Stimulated activated naive CD8-positive, alpha-beta T cell treated with anti-CD3 and anti-CD28 coated beads, Interleukin-15, amount 100 ng/mL, for 72 hours (primary cell): Measurements from ENCODE around the gene RFTN1.

ENCODE experiments used
- ATAC-seq: fragments of 150-1000 bp; cut with Tn5 transposase; 2 replicates; pipeline ENCODE4 v1.10.0; 2021; ENCODE audit warnings: mild to moderate bottlenecking, moderate library complexity
- DNase-seq, 2 donors: peaks; one replicate each; pipeline ENCODE4 v3.0.0; 2021 to 2022
- H3K27ac Mint-ChIP-seq, 2 donors: one replicate each; pipeline ENCODE4 v1.8.0; 2022; ENCODE audit warnings: mild to moderate bottlenecking in 2 of 2, mixed read lengths in 2 of 2, moderate library complexity in 2 of 2
- H3K27me3 Mint-ChIP-seq: one replicate; pipeline ENCODE4 v1.8.0; 2022; ENCODE audit warnings: mixed read lengths
- H3K4me1 Mint-ChIP-seq: one replicate; pipeline ENCODE4 v1.8.0; 2022; ENCODE audit warnings: mild to moderate bottlenecking, mixed read lengths
- H3K4me3 Mint-ChIP-seq, 2 donors: one replicate each; pipeline ENCODE4 v1.8.0; 2022; ENCODE audit warnings: mild to moderate bottlenecking in 2 of 2, mixed read lengths in 2 of 2, moderate library complexity in 1 of 2
- H3K9me3 Mint-ChIP-seq, 2 donors: one replicate each; pipeline ENCODE4 v1.8.0; 2022; ENCODE audit warnings: mixed read lengths in 2 of 2

RFTN1 gene

GRCh38 chr3:16411441-16411840 lies 102.1 kb downstream of the RFTN1 start:
- Mint-ChIP-seq H3K27me3 (no peaks in the 10 kb centered on the region), H3K4me3 (no peak overlapping the region), H3K9me3 (no peaks in the 10 kb centered on the region), H3K27ac (peak overlapping the region in 1 of 2 donors; percentile 3), H3K4me1 (peaks cover 64% of the 10 kb centered on the region)
- DNase-seq, result no peak
- ATAC-seq, result no peak

DNA sequence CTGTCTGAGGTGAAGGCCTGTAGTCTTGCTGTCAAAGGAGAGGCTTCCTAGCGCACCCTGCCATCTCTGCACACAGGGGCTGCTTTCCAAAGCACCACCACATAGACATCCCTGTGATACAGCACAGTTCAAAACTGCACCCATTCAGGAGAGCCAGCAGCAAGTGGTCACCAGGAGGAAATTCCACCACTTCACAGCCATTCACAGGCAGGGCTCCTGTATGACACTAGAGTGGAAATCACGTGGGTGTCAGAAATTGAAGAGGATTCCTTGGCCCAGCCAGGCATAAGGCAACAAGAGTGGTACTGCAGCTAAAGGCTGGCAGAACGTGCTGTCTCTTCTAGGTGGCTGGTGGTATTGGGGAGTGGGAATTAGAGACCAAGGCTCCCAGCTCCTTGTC lies 102.8 kb downstream of the RFTN1 start:
- no peak for ATAC-seq
- Mint-ChIP-seq H3K4me3 (no peak overlapping the region), H3K27ac (no peak overlapping the region), H3K27me3 (no peaks in the 10 kb centered on the region), H3K9me3 (no peaks in the 10 kb centered on the region), H3K4me1 (peaks cover 62% of the 10 kb centered on the region)
- no peak for DNase-seq

GRCh38 chr3:16409032-16409431 lies 104.5 kb downstream of the RFTN1 start:
- Mint-ChIP-seq H3K9me3 (no peaks in the 10 kb centered on the region), H3K27ac (peak overlapping the region in 1 of 2 donors; percentile 59), H3K27me3 (no peaks in the 10 kb centered on the region), H3K4me3 (no peak overlapping the region), H3K4me1 (peaks cover 52% of the 10 kb centered on the region)
- no peak for ATAC-seq
- DNase-seq, result no peak

GRCh38 chr3:16407366-16407765 lies 106.1 kb downstream of the RFTN1 start:
- H3K27me3 Mint-ChIP-seq, result no peaks in the 10 kb centered on the region
- H3K27ac Mint-ChIP-seq, result no peak overlapping the region
- ATAC-seq, result no peak
- H3K4me3 Mint-ChIP-seq, result no peak overlapping the region
- DNase-seq, result no peak
- no peaks in the 10 kb centered on the region for H3K9me3 Mint-ChIP-seq
- peaks cover 45% of the 10 kb centered on the region for H3K4me1 Mint-ChIP-seq

DNA sequence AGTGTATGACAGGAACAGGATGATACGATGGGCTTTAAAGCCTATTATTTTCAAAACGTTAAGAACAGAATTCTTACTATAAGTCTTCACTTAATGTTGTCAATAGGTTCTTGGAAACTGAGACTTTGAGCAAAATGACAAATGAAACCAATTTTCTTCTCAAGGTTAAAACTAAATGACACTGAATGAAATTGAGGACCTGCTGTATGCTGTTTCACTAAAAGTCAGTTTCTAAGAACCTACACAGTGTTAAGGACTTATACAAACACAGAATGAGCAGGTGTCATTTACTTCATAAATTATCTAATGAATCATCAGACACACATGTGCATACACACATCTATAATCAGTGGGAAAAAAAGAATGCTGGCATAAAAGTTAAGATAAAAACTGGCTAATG lies 106.9 kb downstream of the RFTN1 start:
- H3K27ac Mint-ChIP-seq, result no peak overlapping the region
- ATAC-seq (no peak), DNase-seq (no peak)
- no peaks in the 10 kb centered on the region for H3K9me3 Mint-ChIP-seq
- H3K27me3 Mint-ChIP-seq, result no peaks in the 10 kb centered on the region
- H3K4me1 Mint-ChIP-seq, result peaks cover 45% of the 10 kb centered on the region
- no peak overlapping the region for H3K4me3 Mint-ChIP-seq

GRCh38 chr3:16406166-16406565 lies 107.3 kb downstream of the RFTN1 start:
- no peak overlapping the region for H3K27ac Mint-ChIP-seq

DNA sequence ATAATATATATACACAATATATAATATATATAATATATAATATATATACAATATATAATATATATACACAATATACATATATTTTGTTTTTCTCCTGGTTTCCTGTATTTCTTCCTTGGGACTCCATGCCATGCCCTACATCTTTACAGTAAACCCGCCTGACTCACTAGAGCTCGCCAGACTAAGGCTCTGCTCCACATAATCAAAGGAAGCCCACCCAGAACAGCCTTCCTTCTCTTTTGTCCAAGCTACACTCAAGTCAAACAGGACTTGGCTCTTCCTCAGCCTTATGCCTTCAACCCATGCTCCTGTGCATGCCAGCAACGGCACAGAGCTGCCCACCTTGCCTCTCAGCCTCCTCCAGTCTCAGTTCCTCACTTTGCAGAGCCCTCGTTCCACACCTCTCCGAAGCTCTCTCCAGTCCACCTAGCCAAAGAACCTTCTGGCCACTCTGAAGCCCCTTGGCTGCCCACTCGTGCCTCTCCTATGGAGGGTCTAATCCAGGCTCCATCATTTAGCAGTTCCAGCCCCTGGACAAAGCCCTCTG lies 109.1 kb downstream of the RFTN1 start:
- Mint-ChIP-seq H3K27ac (no peak overlapping the region), H3K27me3 (no peaks in the 10 kb centered on the region), H3K4me1 (peaks cover 56% of the 10 kb centered on the region), H3K4me3 (no peak overlapping the region), H3K9me3 (no peaks in the 10 kb centered on the region)
- DNase-seq, result no peak
- peak; percentile 56 for ATAC-seq

More at GRCh38 chr3:16406166-16406565, 107.3 kb downstream of the RFTN1 start:
- Mint-ChIP-seq H3K27me3 (no peaks in the 10 kb centered on the region), H3K4me3 (no peak overlapping the region), H3K4me1 (peaks cover 45% of the 10 kb centered on the region), H3K9me3 (no peaks in the 10 kb centered on the region)
- ATAC-seq (no peak), DNase-seq (no peak)

DNA sequence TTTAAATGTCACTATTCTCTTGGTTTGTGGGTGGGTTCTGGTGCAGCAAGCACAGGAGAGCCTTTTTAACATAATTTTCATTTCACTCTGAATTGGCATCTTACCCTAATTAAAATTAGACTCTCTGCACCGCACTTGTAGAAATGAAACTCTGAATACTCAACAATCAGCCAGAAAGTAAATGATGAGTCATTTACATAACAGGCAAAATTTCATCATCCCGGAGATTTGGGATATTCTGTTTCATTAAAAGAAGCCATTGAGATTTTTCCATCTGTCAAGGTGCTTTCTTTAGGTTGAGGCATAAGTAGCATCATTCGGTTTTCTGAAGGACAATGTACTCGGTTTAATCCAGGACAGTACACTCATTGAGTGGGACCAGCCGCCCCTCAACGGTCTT lies 111.0 kb downstream of the RFTN1 start:
- no peak overlapping the region for H3K27ac Mint-ChIP-seq
- no peaks in the 10 kb centered on the region for H3K27me3 Mint-ChIP-seq
- DNase-seq, result no peak
- H3K4me1 Mint-ChIP-seq, result peaks cover 49% of the 10 kb centered on the region
- no peaks in the 10 kb centered on the region for H3K9me3 Mint-ChIP-seq
- no peak for ATAC-seq
- no peak overlapping the region for H3K4me3 Mint-ChIP-seq

DNA sequence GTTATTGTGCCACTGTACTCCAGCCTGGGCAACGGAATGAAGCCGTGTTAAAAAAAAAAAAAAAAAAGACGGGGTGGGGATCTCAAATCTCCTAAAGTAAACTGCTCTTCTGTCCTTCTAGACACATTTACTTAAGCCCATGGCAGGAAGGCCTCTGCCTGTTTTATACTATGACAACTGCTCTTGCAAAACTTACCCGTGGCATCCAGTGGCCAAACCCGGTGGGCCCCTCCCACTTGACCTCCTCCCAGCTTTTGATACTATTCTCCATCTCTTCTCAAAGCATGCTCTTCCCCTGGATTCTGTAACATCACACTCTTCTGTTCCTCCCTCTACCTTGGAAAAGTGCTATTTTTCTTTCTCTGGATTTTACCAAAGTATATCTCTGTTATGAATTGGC lies 112.2 kb downstream of the RFTN1 start:
- no peak overlapping the region for H3K4me3 Mint-ChIP-seq
- H3K27me3 Mint-ChIP-seq, result no peaks in the 10 kb centered on the region
- H3K9me3 Mint-ChIP-seq, result no peaks in the 10 kb centered on the region
- DNase-seq (no peak), ATAC-seq (no peak)
- peaks cover 49% of the 10 kb centered on the region for H3K4me1 Mint-ChIP-seq
- no peak overlapping the region for H3K27ac Mint-ChIP-seq

DNA sequence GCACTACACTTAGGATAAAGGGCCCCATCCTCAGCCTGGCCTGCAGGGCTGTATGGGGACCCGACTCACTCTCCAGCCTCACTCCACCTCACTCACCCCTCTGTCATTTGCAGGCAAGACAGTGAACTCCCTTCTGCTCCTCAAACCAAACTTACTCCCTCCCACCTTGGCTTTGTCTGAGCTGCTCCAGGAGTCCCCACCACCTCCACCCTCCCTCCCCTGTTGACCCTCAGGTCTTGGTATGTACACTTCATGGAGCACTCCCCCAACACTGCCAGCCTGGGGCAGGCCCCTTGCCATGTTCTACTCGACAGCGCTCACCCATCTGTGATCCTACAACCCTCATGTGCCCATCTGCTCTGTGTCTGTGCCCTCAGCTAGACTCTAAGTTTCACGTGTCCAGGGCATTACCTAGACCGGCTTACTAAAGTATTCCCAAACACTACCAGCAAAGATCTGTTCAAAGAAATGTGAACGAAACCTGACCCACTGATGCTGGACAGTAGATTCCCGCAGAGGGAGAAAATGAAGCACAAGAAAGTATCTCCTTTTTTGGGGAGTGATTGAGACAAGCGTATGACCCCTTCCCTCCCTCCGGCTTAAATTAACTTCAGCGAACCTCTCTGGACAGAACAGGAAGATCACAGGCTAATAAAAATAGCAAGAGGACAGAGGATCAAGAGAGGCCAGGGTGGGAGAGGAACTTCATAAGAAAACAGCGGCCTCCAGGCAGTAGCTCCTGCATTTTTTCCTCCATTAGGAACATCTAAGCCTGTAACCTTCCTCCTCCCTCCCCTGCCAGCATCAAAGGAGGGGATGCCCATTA lies 113.2 kb downstream of the RFTN1 start:
- no peaks in the 10 kb centered on the region for H3K9me3 Mint-ChIP-seq
- no peak overlapping the region for H3K4me3 Mint-ChIP-seq
- no peak for DNase-seq
- peak; percentile 26 for ATAC-seq
- no peaks in the 10 kb centered on the region for H3K27me3 Mint-ChIP-seq
- H3K27ac Mint-ChIP-seq, result peak overlapping the region in 1 of 2 donors; percentile 77
- peaks cover 49% of the 10 kb centered on the region for H3K4me1 Mint-ChIP-seq

DNA sequence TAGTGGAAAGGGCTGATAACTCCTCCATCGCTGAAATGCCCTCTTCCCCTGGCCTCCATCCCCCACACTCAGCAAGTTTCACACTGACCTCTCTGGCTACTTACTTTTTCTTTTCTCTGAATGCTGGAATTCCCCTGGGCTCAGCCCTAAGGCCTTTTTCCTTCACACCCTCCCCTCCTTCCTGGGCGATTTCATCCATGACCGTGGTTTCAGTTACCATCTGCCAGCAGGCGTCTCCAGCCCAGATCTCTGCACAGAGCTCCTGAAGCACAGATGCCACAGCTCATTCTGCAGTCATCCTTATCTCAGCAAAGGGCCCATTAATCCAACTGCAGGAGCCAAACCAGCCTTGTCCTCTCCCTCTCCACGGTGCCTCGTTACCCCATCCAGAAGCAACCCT lies 114.0 kb downstream of the RFTN1 start:
- Mint-ChIP-seq H3K4me3 (no peak overlapping the region), H3K4me1 (peaks cover 45% of the 10 kb centered on the region), H3K27me3 (no peaks in the 10 kb centered on the region), H3K27ac (peak overlapping the region; percentile 40 to 77), H3K9me3 (no peaks in the 10 kb centered on the region)
- ATAC-seq, result no peak
- no peak for DNase-seq

GRCh38 chr3:16398648-16399047 lies 114.9 kb downstream of the RFTN1 start:
- H3K27ac Mint-ChIP-seq, result peak overlapping the region; percentile 33 to 77
- H3K4me3 Mint-ChIP-seq, result no peak overlapping the region
- ATAC-seq (no peak), DNase-seq (no peak)
- no peaks in the 10 kb centered on the region for H3K9me3 Mint-ChIP-seq
- peaks cover 48% of the 10 kb centered on the region for H3K4me1 Mint-ChIP-seq
- H3K27me3 Mint-ChIP-seq, result no peaks in the 10 kb centered on the region

DNA sequence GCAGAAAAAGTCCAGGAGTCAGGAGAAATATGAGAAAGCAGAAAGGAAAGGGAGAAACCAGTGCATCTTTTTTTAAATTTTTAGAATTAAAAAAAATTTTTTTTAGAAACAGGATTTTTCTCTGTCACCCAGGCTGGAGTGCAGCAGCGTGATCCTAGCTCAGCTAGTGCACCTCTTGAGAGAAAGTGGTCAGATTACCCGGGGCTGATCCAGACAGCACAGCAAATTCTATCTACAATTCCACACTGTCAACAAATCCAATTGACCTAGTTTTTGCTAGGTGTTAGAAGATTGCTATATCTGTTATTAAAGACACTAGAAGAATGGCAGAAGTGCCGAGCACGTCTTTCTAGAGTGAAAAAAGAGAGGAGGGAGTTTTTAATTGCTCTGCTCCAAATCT lies 117.3 kb downstream of the RFTN1 start:
- H3K27me3 Mint-ChIP-seq, result no peaks in the 10 kb centered on the region
- DNase-seq (no peak), ATAC-seq (no peak)
- no peak overlapping the region for H3K4me3 Mint-ChIP-seq
- no peak overlapping the region for H3K27ac Mint-ChIP-seq
- H3K9me3 Mint-ChIP-seq, result peaks cover 0 to 8% of the 10 kb centered on the region in 2 donors
- peaks cover 33% of the 10 kb centered on the region for H3K4me1 Mint-ChIP-seq

GRCh38 chr3:16395212-16395611 lies 118.3 kb downstream of the RFTN1 start:
- Mint-ChIP-seq H3K9me3 (peaks cover 0 to 8% of the 10 kb centered on the region in 2 donors), H3K27ac (no peak overlapping the region), H3K4me1 (peaks cover 23% of the 10 kb centered on the region), H3K27me3 (no peaks in the 10 kb centered on the region), H3K4me3 (no peak overlapping the region)
- ATAC-seq (no peak), DNase-seq (no peak)

DNA sequence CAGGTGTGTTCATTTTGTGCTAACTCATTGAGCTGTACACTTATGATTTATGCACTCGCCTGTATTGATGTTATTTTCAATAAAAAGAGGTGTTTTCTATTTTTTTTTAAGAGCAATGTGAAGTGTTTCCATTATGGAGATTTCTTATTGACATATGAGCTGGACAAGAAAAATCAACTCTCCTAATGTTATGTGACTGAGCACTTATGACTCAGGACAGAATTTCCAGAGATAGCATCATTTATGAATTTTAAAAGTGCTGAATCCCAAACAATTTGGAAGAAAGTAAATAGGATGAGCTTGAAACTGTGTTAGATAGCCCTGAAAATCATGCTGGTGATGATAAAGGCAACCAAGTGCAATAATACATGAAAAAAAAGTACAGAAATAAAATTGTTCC lies 118.9 kb downstream of the RFTN1 start:
- ATAC-seq (no peak), DNase-seq (no peak)
- peaks cover 23% of the 10 kb centered on the region for H3K4me1 Mint-ChIP-seq
- peaks cover 3 to 8% of the 10 kb centered on the region in 2 donors for H3K9me3 Mint-ChIP-seq
- H3K27me3 Mint-ChIP-seq, result no peaks in the 10 kb centered on the region
- H3K27ac Mint-ChIP-seq, result no peak overlapping the region
- H3K4me3 Mint-ChIP-seq, result no peak overlapping the region

GRCh38 chr3:16392717-16393116 lies 120.8 kb downstream of the RFTN1 start:
- H3K27ac Mint-ChIP-seq, result no peak overlapping the region
- DNase-seq, result no peak
- peaks cover 5 to 8% of the 10 kb centered on the region in 2 donors for H3K9me3 Mint-ChIP-seq
- H3K4me3 Mint-ChIP-seq, result no peak overlapping the region
- H3K27me3 Mint-ChIP-seq, result no peaks in the 10 kb centered on the region
- H3K4me1 Mint-ChIP-seq, result peaks cover 32% of the 10 kb centered on the region
- ATAC-seq, result no peak
